Spleen (tissue), 7 donors: Measurements from ENCODE around the gene SEMA4A.
"Not testable (repeated sequence)": the region's sequence is repeated elsewhere in the genome, so short reads cannot be mapped to it uniquely, and the experiment has no call there.

ENCODE experiments used
- POLR2A ChIP-seq, 3 donors: fragments of 450-650 bp; IDR thresholded peaks; one replicate each; pipeline ENCODE4 v1.5.1; 2017; ENCODE audit warnings: antibody characterized with exemption in 3 of 3, mild to moderate bottlenecking in 1 of 3
- POLR2AphosphoS5 ChIP-seq, 3 donors: sonication (generic); formaldehyde crosslinking; IDR thresholded peaks; one replicate each; pipeline ENCODE4 v1.5.1; 2017; ENCODE audit warnings: antibody characterized with exemption in 3 of 3
- TF ChIP-seq, protein P1 (sequence below), 11 experiments: fragments of 200-600 bp in 7 of 11; fragments of 450-650 bp in 4 of 11; sonication (generic) in 4 of 11; IDR thresholded peaks in 8 of 11; conservative IDR thresholded peaks in 3 of 11; 1 replicate in 7 of 11; 2 replicates in 4 of 11; pipeline versions ENCODE4 v1.4.0 to v1.8.0; 2016 to 2021; ENCODE audit warnings: antibody characterized with exemption in 11 of 11, inconsistent platforms in 4 of 11, mild to moderate bottlenecking in 1 of 11
- donor health status: DM: no; HTN: no; CAD: no; lungs with moderate emphysema.
- donor health status: DM: no; HTN: no; CAD: no.
- donor health status: DM: no; HTN: no; CAD: no.

DNA sequence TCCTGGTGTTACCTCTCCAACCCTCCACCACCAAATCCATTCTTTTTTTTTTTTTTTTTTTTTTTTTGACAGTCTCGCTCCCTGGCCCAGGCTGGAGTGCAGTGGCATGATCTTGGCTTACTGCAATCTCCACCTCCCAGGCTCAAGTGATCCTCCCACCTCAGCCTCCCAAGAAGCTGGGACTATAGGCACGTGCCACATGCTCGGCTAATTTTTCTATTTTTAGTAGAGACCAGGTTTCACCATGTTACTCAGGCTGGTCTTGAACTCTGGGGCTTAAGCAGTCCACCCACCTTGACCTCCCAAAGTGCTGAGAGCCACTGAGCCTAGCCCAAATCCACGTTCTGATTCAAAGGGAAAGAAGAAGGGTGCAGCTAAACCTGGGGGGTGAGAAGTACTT lies 32.4 kb upstream of the SEMA4A start:
- TF ChIP-seq, protein P1, sequence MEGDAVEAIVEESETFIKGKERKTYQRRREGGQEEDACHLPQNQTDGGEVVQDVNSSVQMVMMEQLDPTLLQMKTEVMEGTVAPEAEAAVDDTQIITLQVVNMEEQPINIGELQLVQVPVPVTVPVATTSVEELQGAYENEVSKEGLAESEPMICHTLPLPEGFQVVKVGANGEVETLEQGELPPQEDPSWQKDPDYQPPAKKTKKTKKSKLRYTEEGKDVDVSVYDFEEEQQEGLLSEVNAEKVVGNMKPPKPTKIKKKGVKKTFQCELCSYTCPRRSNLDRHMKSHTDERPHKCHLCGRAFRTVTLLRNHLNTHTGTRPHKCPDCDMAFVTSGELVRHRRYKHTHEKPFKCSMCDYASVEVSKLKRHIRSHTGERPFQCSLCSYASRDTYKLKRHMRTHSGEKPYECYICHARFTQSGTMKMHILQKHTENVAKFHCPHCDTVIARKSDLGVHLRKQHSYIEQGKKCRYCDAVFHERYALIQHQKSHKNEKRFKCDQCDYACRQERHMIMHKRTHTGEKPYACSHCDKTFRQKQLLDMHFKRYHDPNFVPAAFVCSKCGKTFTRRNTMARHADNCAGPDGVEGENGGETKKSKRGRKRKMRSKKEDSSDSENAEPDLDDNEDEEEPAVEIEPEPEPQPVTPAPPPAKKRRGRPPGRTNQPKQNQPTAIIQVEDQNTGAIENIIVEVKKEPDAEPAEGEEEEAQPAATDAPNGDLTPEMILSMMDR (IDR thresholded peaks at IDR 0.05 in 8 of 11, conservative IDR thresholded peaks at IDR 0.05 in 3 of 11): not testable (repeated sequence)
- not testable (repeated sequence) for TF ChIP-seq POLR2A, POLR2AphosphoS5 (IDR thresholded peaks at IDR 0.05)
